Measurements from ENCODE around the gene ANKLE2. TPM values are rescaled to one million over a fixed set of nuclear protein-coding genes. Genes with fewer than 3 reads are reported as not detected.
A peak's percentile ranks its signal among the peaks of the same experiment; 100 is the strongest.

The ANKLE2 gene
- total and polyA plus RNA-seq, 7 donors, result 24.1 to 56.2 (median 29.7) TPM

- H3K4me3 ChIP-seq, result no peak overlapping the region
Measured at GRCh38 chr12:132787877-132788276, 26.2 kb upstream of the ANKLE2 start.

GRCh38 chr12:132786192-132786591 is 24.6 kb upstream of the ANKLE2 start:
- no peak for TF ChIP-seq CTCF (IDR thresholded peaks at IDR 0.05)
- intact Hi-C loops (cut with DNase I), result no loop called here
- WGBS, 3 donors, result 91 to 96% (median 95%) methylated on average over 21 of the region's 21 CpGs
- no peaks in the 10 kb centered on the region for H3K27me3 ChIP-seq (ENCODE audit: insufficient read depth in 3 of 3, low read length in 2 of 3)
- H3K4me3 ChIP-seq, result no peak overlapping the region
- H3K36me3 ChIP-seq (ENCODE audit: insufficient read depth in 1 of 2, low read depth in 1 of 2), result peaks cover 4 to 87% of the 10 kb centered on the region in 2 donors
- DNase-seq (no peak), ATAC-seq (no peak)
- no peak overlapping the region for H3K27ac ChIP-seq
- H3K9me3 ChIP-seq, result no peaks in the 10 kb centered on the region
- no peaks in the 10 kb centered on the region for H3K4me1 ChIP-seq

More at GRCh38 chr12:132787877-132788276, 26.2 kb upstream of the ANKLE2 start:
- no peaks in the 10 kb centered on the region for H3K9me3 ChIP-seq
- no peak for DNase-seq
- H3K36me3 ChIP-seq (ENCODE audit: insufficient read depth in 1 of 2, low read depth in 1 of 2), result peaks cover 2 to 76% of the 10 kb centered on the region in 2 donors
- ATAC-seq, result no peak
- no peaks in the 10 kb centered on the region for H3K27me3 ChIP-seq (ENCODE audit: insufficient read depth in 3 of 3, low read length in 2 of 3)
- TF ChIP-seq CTCF (IDR thresholded peaks at IDR 0.05), result no peak
- H3K4me1 ChIP-seq, result no peaks in the 10 kb centered on the region
- H3K27ac ChIP-seq, result no peak overlapping the region
- 90 to 92% (median 90%) methylated on average over 15 of the region's 15 CpGs for WGBS, 3 donors
- intact Hi-C loops (cut with DNase I), result no loop called here

GRCh38 chr12:132784580-132784979 is 22.9 kb upstream of the ANKLE2 start:
- H3K27ac ChIP-seq, result no peak overlapping the region
- no peaks in the 10 kb centered on the region for H3K9me3 ChIP-seq
- no peak for TF ChIP-seq CTCF (IDR thresholded peaks at IDR 0.05)
- 80 to 86% (median 82%) methylated on average over 9 of the region's 9 CpGs for WGBS, 3 donors
- H3K4me1 ChIP-seq, result no peaks in the 10 kb centered on the region
- DNase-seq (no peak), ATAC-seq (peak in 1 of 4 donors; percentile 26)
- no peak overlapping the region for H3K4me3 ChIP-seq
- intact Hi-C loops (cut with DNase I), result no loop called here
- H3K36me3 ChIP-seq (ENCODE audit: insufficient read depth in 1 of 2, low read depth in 1 of 2), result peaks cover 4 to 84% of the 10 kb centered on the region in 2 donors
- H3K27me3 ChIP-seq (ENCODE audit: insufficient read depth in 3 of 3, low read length in 2 of 3), result no peaks in the 10 kb centered on the region

- H3K4me1 ChIP-seq, result no peaks in the 10 kb centered on the region
- ATAC-seq (no peak), DNase-seq (no peak)
- peaks cover 4 to 84% of the 10 kb centered on the region in 2 donors for H3K36me3 ChIP-seq (ENCODE audit: insufficient read depth in 1 of 2, low read depth in 1 of 2)
- H3K27me3 ChIP-seq (ENCODE audit: insufficient read depth in 3 of 3, low read length in 2 of 3), result no peaks in the 10 kb centered on the region
- intact Hi-C loops (cut with DNase I), result no loop called here
- no peak overlapping the region for H3K4me3 ChIP-seq
- no peaks in the 10 kb centered on the region for H3K9me3 ChIP-seq
- 82 to 86% (median 86%) methylated on average over 22 of the region's 22 CpGs for WGBS, 3 donors
- no peak overlapping the region for H3K27ac ChIP-seq
- no peak for TF ChIP-seq CTCF (IDR thresholded peaks at IDR 0.05)
Measured at GRCh38 chr12:132783917-132784531, 22.4 kb upstream of the ANKLE2 start.

GRCh38 chr12:132781938-132782337 is 20.3 kb upstream of the ANKLE2 start:
- TF ChIP-seq CTCF (IDR thresholded peaks at IDR 0.05), result no peak
- Histone ChIP-seq H3K4me3 (no peak overlapping the region), H3K4me1 (no peaks in the 10 kb centered on the region), H3K9me3 (no peaks in the 10 kb centered on the region), H3K27ac (no peak overlapping the region), H3K36me3 (ENCODE audit: insufficient read depth in 1 of 2, low read depth in 1 of 2) (peaks cover 11 to 90% of the 10 kb centered on the region in 2 donors), H3K27me3 (ENCODE audit: insufficient read depth in 3 of 3, low read length in 2 of 3) (no peaks in the 10 kb centered on the region)
- intact Hi-C loops (cut with DNase I), result no loop called here
- ATAC-seq (no peak), DNase-seq (no peak)
- 91 to 94% (median 93%) methylated on average over 12 of the region's 12 CpGs for WGBS, 3 donors
